NCI-H187 treated with DMSO at 0.1 percent for 48 hours (cell line): ENCODE results near the gene PHF12.
"Not testable (repeated sequence)": the region's sequence is repeated elsewhere in the genome, so short reads cannot be mapped to it uniquely, and the experiment has no call there.

Experiments used
- DNase-seq: peaks from one replicate; lab custom pipeline; 2025; lab: John Stamatoyannopoulos, UW

PHF12 gene

GRCh38 chr17:28882154-28882895, 69.0 kb downstream of the PHF12 start:
- no peak for DNase-seq

GRCh38 chr17:28881533-28882056, 69.7 kb downstream of the PHF12 start:
- no peak for DNase-seq

GRCh38 chr17:28880572-28880945, 70.8 kb downstream of the PHF12 start:
- DNase-seq = no peak

GRCh38 chr17:28879886-28880571, 71.3 kb downstream of the PHF12 start:
- no peak for DNase-seq

DNA sequence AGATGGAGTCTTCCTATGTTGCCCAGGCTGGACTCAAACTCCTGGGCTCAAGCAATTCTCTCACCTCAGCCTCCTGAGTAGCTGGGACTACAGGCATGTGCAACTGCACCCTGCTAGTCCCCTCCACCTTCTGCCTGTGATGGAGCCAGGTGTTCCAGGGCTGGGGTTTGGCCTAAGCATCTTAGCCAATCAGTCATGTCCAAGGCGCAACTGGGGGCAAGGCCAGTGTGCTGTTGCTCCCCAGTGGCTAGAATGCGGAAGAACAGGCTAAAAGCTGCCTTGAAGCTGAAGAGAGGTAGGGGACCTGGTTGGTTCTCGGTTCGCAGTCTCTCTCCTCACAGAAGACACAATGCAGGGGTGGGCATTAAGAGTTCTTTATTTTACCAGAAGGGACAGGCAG, 72.3 kb downstream of the PHF12 start:
- no peak for DNase-seq

DNA sequence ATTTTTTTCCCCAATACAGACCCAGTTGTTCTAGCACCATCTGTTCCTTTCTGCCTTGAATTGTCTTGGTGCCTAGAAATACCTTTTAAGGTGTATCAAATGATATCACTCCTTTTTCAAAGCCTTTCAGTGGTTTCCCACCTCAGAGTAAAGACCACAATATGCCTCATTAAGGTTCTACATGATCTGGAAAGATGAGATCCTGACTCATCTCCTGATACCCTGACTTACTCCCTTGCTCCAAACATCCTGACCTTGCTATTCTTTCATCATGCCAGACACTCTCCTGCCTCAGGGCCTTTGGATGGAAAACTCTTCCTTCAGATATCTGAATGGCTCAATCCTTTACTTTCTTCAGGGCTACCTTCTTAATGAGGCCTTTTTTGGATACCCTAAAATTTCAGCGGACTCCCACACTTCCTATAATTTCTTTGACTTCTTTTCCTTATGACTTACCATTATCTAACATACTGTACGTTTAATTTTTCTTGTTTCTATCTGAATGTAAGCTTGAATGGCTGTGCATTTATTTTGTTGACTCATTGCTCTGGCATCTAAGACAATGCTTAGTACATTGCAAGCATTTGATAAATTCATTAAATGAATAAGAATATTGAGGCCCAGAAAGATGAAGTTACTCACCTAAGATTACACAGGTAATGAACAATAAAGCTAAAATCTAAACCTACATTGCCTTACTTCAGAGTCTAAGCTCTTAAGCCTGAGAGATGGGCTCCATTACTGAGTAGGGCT, 73.0 kb downstream of the PHF12 start:
- DNase-seq = no peak

DNA sequence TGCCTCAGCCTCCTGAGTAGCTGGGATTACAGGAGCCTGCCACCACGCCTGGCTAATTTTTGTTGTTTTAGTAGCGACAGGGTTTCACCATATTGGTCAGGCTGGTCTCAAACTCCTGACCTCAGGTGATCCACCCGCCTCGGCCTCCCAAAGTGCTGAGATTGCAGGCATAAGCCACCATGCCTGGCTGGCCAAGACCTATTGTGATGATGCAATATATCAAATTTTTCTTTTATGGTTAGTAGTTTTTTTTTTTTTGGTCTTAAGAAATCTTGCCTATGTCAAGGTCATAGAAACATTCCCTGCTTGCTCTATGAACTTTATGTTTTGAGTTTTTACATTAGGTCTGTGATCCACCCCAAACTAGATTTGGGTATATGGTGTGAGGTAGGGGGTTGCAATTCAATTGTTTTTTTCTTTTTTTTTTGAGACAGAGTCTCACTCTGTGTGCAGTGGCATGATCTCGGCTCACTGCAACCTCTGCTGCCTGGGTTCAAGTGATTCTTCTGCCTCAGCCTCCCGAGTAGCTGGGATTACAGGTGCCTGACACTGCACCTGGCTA, 74.1 kb downstream of the PHF12 start:
- DNase-seq = not testable (repeated sequence)

DNA sequence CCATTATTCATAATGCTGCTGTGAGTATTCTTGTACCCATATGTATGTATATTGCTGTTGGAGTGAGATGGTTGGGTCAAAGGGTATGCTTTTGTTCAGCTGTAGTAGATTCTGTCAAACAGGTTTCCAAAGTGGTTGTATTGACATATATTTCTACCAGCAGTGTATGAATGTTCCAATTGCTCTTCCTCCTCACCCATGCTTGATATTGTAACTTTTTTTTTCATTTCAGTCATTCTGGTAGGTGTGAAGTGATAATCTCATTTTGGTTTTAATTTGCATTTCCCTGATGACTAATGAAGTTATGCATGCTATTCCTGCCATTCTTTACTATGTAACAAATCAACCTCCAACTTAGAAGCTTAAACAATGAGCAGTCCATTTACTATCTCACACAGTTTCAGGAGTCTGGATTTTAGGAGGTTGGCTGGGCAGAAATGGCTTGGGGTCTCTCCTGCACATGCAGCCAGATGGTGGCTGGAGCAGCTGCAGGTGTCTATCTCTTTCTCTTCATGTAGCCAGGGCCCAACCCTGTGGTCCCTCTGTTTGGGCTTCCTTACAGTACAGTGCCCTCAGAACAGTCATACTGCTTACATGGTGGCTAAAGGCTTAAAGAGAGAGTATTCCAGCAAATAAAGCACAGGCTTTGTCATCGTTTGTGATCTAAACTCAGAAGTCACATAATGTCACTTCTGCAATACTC, 75.3 kb downstream of the PHF12 start:
- DNase-seq = no peak

GRCh38 chr17:28874750-28875149, 76.6 kb downstream of the PHF12 start:
- no peak for DNase-seq

DNA sequence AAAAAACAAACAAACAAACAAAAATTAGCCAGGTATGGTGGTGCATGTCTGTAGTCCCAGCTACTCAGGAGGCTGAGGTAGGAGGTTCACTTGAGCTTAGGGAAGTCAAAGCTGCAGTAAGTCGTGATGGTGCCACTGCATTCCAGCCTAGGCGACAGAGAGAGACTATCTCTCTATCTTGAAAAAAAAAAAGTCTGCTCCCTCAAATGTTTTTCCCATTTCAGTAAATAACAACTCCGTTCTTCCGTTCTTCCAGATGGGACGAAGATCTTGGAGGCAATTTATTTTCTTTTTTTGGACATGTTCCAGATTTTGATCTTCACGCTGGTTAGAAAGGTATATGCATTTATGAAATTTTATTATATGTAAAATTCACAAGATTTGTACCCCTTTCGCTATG, 77.5 kb downstream of the PHF12 start:
- DNase-seq = no peak

GRCh38 chr17:28871056-28871579, 80.2 kb downstream of the PHF12 start:
- DNase-seq = no peak

- DNase-seq = no peak
Measured at GRCh38 chr17:28867276-28867675, 84.0 kb downstream of the PHF12 start.

GRCh38 chr17:28865946-28866752, 85.2 kb downstream of the PHF12 start:
- DNase-seq = no peak

- no peak for DNase-seq
Measured at GRCh38 chr17:28864991-28865849, 86.1 kb downstream of the PHF12 start.

- no peak for DNase-seq
Measured at GRCh38 chr17:28863953-28864352, 87.4 kb downstream of the PHF12 start.

- DNase-seq = no peak
Measured at GRCh38 chr17:28862561-28862960, 88.8 kb downstream of the PHF12 start.

DNA sequence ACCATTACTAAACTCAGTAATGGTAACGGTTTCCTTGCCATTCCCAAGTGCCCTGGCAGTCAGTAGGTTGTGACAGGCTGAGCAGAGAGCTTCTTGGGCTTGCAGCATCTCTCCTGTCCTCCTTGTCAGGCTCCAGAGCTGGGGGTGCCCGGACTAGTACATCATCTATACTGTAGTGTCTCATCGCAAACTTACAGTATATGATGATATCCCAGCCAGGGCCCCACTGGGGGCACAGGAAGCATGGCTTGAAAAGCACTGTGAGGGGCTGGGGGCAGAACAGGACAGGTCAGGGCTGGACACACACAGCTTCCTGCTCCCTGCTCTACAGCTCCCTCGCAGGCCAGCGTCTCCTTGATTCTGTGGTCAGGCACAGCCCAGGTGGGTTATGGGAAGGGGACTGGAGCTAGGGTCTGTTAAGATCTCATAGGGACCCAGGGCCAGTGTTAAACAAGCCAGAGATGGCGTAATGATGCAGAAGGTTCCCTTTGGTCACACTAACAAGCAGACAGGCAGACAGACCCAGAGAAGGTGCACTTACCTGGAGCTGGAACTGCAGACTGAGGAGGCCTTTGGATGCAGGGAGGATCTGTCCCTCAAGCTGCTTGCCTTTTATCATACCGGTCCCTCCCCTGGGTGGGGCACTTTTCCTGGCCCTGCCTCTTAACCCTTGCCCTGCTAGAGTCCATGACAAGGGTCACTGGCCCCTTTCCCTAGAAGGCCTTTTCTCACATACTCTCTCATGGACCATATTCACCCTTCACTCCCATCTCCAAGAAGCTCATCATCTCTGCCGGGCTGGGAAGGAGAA, 89.7 kb downstream of the PHF12 start:
- DNase-seq = no peak

DNA sequence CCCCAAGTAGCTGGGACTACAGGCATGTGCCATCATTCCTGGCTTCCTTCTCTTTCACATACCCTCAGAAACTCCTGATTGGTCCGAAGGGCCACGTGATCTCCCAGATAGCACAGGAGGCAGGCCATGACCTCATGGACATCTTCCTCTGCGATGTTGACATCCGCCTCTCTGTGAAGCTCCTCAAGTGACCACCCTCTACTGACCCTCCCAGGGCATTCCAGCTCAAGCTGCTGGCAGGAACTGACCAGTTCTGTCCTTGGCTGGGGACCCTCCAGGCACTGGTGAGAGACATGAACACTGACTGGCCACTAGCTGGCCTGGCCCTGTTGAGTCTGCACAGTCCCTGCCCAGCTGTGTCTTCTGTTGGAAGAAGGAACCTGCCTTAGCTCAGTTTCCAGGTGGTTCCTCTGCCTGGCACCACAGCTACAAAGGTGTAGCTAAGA, 90.9 kb downstream of the PHF12 start:
- DNase-seq = no peak
